Renal pelvis (tissue), 4 donors: ENCODE data around the gene ZBTB47. TPM values are rescaled to one million over a fixed set of nuclear protein-coding genes. Genes with fewer than 3 reads are reported as not detected.

Experiments used
- DNase-seq: peaks from one replicate; pipeline ENCODE4 v3.0.0-alpha.2; 2013
- polyA plus RNA-seq, 3 donors: library from polyadenylated mRNA; unstranded; fragments of 120-200 nt; gene quantifications; one replicate each; pipeline ENCODE4 v1.2.1, GENCODE V29; 2013; ENCODE audit not compliant: insufficient read length in 3 of 3

ZBTB47 gene
- polyA plus RNA-seq, 3 donors = 16.8 to 19.3 (median 17.2) TPM

- DNase-seq = no peak
Observed at GRCh38 chr3:42663581-42664437, 10.3 kb downstream of the ZBTB47 start.

GRCh38 chr3:42664438-42664803 is 10.9 kb downstream of the ZBTB47 start:
- no peak for DNase-seq

- no peak for DNase-seq
Observed at GRCh38 chr3:42665050-42665878, 11.8 kb downstream of the ZBTB47 start.

GRCh38 chr3:42666022-42666421 is 12.5 kb downstream of the ZBTB47 start:
- DNase-seq = no peak

GRCh38 chr3:42666577-42666998 is 13.1 kb downstream of the ZBTB47 start:
- no peak for DNase-seq

- no peak for DNase-seq
Observed at GRCh38 chr3:42667096-42667522, 13.6 kb downstream of the ZBTB47 start.

GRCh38 chr3:42667523-42668412 is 14.3 kb downstream of the ZBTB47 start:
- no peak for DNase-seq

- DNase-seq = no peak
Observed at GRCh38 chr3:42668413-42668760, 14.9 kb downstream of the ZBTB47 start.

- no peak for DNase-seq
Observed at GRCh38 chr3:42668793-42669217, 15.3 kb downstream of the ZBTB47 start.

GRCh38 chr3:42670051-42670576 is 16.6 kb downstream of the ZBTB47 start:
- DNase-seq = no peak

- DNase-seq = no peak
Observed at GRCh38 chr3:42670670-42671069, 17.2 kb downstream of the ZBTB47 start.

- DNase-seq = no peak
Observed at GRCh38 chr3:42672515-42672914, 19.0 kb downstream of the ZBTB47 start.

GRCh38 chr3:42673082-42673481 is 19.6 kb downstream of the ZBTB47 start:
- no peak for DNase-seq

- DNase-seq = no peak
Observed at GRCh38 chr3:42674146-42674545, 20.6 kb downstream of the ZBTB47 start.

GRCh38 chr3:42675909-42676308 is 22.4 kb downstream of the ZBTB47 start:
- no peak for DNase-seq

- no peak for DNase-seq
Observed at GRCh38 chr3:42678447-42678846, 24.9 kb downstream of the ZBTB47 start.

GRCh38 chr3:42680271-42680670 is 26.8 kb downstream of the ZBTB47 start:
- no peak for DNase-seq

- no peak for DNase-seq
Observed at GRCh38 chr3:42680806-42681205, 27.3 kb downstream of the ZBTB47 start.

GRCh38 chr3:42681361-42682038 is 28.0 kb downstream of the ZBTB47 start:
- no peak for DNase-seq

GRCh38 chr3:42682301-42683070 is 29.0 kb downstream of the ZBTB47 start:
- no peak for DNase-seq
